ENCODE data around the gene TBXAS1.

DNA sequence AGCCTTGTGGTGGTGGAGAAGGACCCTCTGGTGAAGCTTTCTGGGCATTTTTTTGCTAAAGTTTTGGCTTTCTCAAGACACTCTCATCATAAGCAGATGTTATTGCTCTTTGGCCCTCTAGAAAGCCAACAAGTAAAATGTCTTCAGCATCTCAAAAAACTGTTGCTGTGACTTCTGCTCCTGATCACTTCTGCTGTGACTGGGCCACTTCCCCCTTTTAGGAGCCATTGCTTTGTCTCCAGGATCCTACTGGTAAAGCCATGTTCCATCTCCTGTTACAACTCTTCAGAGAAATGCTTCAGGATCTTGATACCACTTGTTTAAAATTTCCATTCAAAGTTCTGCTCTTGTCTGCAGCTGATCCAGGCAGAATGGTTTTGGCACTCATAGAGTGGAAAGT is 222.8 kb downstream of the TBXAS1 start:
- TF ChIP-seq, protein P1, sequence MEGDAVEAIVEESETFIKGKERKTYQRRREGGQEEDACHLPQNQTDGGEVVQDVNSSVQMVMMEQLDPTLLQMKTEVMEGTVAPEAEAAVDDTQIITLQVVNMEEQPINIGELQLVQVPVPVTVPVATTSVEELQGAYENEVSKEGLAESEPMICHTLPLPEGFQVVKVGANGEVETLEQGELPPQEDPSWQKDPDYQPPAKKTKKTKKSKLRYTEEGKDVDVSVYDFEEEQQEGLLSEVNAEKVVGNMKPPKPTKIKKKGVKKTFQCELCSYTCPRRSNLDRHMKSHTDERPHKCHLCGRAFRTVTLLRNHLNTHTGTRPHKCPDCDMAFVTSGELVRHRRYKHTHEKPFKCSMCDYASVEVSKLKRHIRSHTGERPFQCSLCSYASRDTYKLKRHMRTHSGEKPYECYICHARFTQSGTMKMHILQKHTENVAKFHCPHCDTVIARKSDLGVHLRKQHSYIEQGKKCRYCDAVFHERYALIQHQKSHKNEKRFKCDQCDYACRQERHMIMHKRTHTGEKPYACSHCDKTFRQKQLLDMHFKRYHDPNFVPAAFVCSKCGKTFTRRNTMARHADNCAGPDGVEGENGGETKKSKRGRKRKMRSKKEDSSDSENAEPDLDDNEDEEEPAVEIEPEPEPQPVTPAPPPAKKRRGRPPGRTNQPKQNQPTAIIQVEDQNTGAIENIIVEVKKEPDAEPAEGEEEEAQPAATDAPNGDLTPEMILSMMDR (IDR thresholded peaks at IDR 0.05): no peak
- TF ChIP-seq HMGA2 (CRISPR knock-in tag; IDR thresholded peaks at IDR 0.05) (no peak), NR1H2 (CRISPR knock-in tag; IDR thresholded peaks at IDR 0.05) (no peak), ZNF138 (CRISPR knock-in tag; conservative IDR thresholded peaks at IDR 0.05) (no peak), CREB1 (CRISPR knock-in tag; IDR thresholded peaks at IDR 0.05) (no peak)
- TF ChIP-seq, protein P2, sequence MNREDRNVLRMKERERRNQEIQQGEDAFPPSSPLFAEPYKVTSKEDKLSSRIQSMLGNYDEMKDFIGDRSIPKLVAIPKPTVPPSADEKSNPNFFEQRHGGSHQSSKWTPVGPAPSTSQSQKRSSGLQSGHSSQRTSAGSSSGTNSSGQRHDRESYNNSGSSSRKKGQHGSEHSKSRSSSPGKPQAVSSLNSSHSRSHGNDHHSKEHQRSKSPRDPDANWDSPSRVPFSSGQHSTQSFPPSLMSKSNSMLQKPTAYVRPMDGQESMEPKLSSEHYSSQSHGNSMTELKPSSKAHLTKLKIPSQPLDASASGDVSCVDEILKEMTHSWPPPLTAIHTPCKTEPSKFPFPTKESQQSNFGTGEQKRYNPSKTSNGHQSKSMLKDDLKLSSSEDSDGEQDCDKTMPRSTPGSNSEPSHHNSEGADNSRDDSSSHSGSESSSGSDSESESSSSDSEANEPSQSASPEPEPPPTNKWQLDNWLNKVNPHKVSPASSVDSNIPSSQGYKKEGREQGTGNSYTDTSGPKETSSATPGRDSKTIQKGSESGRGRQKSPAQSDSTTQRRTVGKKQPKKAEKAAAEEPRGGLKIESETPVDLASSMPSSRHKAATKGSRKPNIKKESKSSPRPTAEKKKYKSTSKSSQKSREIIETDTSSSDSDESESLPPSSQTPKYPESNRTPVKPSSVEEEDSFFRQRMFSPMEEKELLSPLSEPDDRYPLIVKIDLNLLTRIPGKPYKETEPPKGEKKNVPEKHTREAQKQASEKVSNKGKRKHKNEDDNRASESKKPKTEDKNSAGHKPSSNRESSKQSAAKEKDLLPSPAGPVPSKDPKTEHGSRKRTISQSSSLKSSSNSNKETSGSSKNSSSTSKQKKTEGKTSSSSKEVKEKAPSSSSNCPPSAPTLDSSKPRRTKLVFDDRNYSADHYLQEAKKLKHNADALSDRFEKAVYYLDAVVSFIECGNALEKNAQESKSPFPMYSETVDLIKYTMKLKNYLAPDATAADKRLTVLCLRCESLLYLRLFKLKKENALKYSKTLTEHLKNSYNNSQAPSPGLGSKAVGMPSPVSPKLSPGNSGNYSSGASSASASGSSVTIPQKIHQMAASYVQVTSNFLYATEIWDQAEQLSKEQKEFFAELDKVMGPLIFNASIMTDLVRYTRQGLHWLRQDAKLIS (CRISPR knock-in tag; IDR thresholded peaks at IDR 0.05; ENCODE audit: borderline replicate concordance): no peak
- TF ChIP-seq, protein P3, sequence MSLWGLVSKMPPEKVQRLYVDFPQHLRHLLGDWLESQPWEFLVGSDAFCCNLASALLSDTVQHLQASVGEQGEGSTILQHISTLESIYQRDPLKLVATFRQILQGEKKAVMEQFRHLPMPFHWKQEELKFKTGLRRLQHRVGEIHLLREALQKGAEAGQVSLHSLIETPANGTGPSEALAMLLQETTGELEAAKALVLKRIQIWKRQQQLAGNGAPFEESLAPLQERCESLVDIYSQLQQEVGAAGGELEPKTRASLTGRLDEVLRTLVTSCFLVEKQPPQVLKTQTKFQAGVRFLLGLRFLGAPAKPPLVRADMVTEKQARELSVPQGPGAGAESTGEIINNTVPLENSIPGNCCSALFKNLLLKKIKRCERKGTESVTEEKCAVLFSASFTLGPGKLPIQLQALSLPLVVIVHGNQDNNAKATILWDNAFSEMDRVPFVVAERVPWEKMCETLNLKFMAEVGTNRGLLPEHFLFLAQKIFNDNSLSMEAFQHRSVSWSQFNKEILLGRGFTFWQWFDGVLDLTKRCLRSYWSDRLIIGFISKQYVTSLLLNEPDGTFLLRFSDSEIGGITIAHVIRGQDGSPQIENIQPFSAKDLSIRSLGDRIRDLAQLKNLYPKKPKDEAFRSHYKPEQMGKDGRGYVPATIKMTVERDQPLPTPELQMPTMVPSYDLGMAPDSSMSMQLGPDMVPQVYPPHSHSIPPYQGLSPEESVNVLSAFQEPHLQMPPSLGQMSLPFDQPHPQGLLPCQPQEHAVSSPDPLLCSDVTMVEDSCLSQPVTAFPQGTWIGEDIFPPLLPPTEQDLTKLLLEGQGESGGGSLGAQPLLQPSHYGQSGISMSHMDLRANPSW (CRISPR knock-in tag; conservative IDR thresholded peaks at IDR 0.05; ENCODE audit: low read depth): no peak
- TF ChIP-seq, protein P4, sequence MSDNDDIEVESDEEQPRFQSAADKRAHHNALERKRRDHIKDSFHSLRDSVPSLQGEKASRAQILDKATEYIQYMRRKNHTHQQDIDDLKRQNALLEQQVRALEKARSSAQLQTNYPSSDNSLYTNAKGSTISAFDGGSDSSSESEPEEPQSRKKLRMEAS (CRISPR knock-in tag; IDR thresholded peaks at IDR 0.05): no peak
- TF ChIP-seq, protein P5, sequence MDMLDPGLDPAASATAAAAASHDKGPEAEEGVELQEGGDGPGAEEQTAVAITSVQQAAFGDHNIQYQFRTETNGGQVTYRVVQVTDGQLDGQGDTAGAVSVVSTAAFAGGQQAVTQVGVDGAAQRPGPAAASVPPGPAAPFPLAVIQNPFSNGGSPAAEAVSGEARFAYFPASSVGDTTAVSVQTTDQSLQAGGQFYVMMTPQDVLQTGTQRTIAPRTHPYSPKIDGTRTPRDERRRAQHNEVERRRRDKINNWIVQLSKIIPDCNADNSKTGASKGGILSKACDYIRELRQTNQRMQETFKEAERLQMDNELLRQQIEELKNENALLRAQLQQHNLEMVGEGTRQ (CRISPR knock-in tag; IDR thresholded peaks at IDR 0.05): no peak

Data from WTC11 (cell line).